GM13976 (cell line): Measurements from ENCODE around the gene RPS29.

Experiments
- DNase-seq: peaks from one replicate; pipeline ENCODE4 v3.0.0; 2012; ENCODE audit warnings: low spot score
- in situ Hi-C: fragments of 300-500 bp; cut with MboI; formaldehyde crosslinking; loops from one replicate; pipeline ENCODE4 v1.12.0; 2022; ENCODE audit warnings: low sequenced_read_pairs, mixed read lengths, inconsistent platforms; ENCODE audit not compliant: unreplicated experiment
- TF ChIP-seq, protein P1 (sequence below): IDR thresholded peaks from 2 replicates; pipeline ENCODE4 v1.5.1; 2012; ENCODE audit warnings: borderline replicate concordance, mild to moderate bottlenecking; ENCODE audit not compliant: insufficient read depth; ENCODE audit errors: extremely low read depth, missing control alignments, control extremely low read depth

Gene RPS29

GRCh38 chr14:49585803-49586672, at the start of gene RPS29:
RPS29 (minus strand) TSS chr14:49586380; CDS start chr14:49586346, 34 bp downstream.
- TF ChIP-seq, protein P1, sequence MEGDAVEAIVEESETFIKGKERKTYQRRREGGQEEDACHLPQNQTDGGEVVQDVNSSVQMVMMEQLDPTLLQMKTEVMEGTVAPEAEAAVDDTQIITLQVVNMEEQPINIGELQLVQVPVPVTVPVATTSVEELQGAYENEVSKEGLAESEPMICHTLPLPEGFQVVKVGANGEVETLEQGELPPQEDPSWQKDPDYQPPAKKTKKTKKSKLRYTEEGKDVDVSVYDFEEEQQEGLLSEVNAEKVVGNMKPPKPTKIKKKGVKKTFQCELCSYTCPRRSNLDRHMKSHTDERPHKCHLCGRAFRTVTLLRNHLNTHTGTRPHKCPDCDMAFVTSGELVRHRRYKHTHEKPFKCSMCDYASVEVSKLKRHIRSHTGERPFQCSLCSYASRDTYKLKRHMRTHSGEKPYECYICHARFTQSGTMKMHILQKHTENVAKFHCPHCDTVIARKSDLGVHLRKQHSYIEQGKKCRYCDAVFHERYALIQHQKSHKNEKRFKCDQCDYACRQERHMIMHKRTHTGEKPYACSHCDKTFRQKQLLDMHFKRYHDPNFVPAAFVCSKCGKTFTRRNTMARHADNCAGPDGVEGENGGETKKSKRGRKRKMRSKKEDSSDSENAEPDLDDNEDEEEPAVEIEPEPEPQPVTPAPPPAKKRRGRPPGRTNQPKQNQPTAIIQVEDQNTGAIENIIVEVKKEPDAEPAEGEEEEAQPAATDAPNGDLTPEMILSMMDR: no peak
- in situ Hi-C loops: no loop called here
- peak; percentile 93 for DNase-seq

DNA sequence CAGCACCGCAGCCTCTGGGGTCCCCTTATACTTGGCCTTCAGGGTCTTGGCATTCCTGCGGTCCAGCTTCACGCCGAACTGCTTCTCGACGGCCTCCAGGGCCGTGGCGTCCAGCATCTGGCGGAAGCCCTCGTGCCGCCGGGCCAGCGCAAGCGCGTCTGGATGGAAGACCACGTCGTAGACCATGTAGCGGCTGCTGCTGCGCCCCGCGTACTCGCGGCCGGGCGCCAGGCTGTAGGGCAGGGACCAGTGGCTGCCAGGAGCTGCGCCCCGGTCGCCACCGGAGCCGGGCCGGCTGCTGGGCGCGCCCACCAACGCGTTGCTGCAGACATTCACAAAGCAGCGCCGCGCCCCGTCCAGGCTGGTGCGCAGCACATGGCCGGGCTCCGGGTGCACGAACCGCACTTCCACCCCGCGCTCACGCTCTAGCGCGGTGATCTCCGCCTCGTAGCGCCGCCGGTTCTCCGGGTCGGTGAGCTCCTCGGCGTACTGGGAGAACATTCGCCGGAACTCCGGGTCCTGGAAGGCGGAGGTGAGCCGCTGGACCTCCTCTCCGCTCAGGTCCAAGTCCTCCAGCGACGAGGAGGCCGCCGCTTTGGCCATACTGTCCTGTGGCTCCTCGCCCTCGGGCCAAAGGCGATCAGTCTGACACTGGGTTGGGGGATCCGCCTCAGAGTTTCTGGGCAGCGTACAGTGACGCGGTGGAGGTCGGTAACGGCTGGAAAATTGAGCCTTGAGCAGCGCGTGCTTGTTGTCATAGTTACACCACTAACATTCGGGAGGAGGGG, 48.6 kb upstream of the RPS29 start, which contains the start of gene DNAAF2:
Gene DNAAF2, minus strand, starts transcription at position 698 of the 788 bp plus-strand sequence. Its CDS starts 95 bp downstream, at position 603.
- DNase-seq: peak; percentile 64
- in situ Hi-C loops: loop anchor here (25.0 kb wide), 2 partner anchors 203 to 478 kb away; partner anchors contain the start of gene VCPKMT

GRCh38 chr14:49633640-49634546, 47.7 kb upstream of the RPS29 start:
- in situ Hi-C loops: loop anchor here (25.0 kb wide), 2 partner anchors 203 to 478 kb away; partner anchors contain the start of gene VCPKMT
- TF ChIP-seq, protein P1: peak; percentile 90
- peak; percentile 94 for DNase-seq

More for the DNA sequence above, 48.6 kb upstream of the RPS29 start, which contains the start of gene DNAAF2:
- TF ChIP-seq, protein P1: no peak

DNA sequence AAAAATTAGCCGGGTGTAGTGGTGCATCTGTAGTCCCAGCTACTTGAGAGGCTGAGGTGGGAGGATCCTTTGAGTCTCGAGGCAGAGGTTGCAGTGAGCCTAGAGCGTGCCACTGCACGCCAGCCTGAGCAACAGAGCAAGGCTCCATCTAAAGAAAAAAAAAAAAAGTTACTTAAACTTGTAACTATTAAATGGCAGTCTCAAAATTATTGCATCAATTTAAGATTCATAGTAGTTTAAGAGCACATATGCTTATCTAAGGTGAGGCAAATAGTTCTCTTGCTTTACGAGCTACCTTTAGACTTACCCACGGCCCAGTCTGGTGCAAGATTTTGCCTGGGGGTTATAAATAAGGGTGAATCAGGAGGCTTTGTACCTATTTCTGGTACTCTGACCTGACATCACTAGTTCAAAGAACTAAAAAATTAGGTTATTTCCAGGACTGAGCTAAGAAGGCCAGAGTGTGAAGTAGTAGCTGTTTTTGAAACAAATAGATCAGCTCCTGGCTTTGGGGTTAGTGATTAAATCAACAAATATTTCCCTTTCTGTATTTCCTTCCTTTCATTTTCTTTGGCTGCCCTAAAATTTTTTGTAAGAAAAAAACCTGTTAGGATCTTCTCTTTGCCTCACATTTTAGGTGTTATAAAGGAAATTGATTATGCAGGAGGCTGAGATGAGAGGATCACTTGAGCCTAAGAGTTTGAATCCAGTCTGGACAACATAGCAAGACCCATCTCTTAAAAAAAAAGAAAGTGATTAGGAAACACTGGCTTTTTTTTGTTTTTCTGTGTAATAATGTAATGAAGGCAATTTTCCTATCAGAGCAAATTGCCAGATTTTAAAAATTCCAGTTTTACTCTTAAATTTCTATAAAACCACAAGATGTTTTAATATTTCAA, 38.0 kb upstream of the RPS29 start:
- in situ Hi-C loops: no loop called here
- TF ChIP-seq, protein P1: no peak
- DNase-seq: peak; percentile 41

DNA sequence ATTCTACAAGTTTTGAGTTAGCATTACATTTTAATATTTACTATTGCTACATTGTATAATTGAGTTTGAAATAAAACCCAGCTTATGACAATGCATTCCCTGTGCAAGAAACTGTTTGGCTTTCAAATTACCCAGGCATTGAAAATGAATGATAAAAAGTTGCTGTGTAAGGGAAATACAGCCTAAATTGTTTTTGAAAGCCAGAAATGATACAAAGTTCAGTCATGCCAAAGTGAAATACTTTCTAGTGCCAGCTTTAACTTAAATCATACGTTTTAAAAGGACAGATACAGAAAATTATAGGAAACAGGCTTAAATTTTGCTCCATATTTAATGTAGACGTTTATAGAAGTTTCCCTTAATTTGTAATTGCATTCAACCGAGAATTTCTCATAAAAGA, 37.2 kb upstream of the RPS29 start:
- in situ Hi-C loops: no loop called here
- TF ChIP-seq, protein P1: no peak
- DNase-seq: no peak
